ENCODE measurements around the gene RBBP4.
"Not testable (repeated sequence)": the region's sequence is repeated elsewhere in the genome, so short reads cannot be mapped to it uniquely, and the experiment has no call there.

The RBBP4 gene

GRCh38 chr1:32650752-32651460 is at the start of gene RBBP4:
Gene RBBP4, plus strand, starts transcription at chr1:32651208. Its CDS starts 99 bp downstream, at chr1:32651307.
- in situ Hi-C loops (cut with HindIII; ENCODE audit: low sequenced_read_pairs) = no loop called here

- in situ Hi-C loops (cut with HindIII; ENCODE audit: low sequenced_read_pairs) = no loop called here
Observed at GRCh38 chr1:32605711-32606424, 45.1 kb upstream of the RBBP4 start.

GRCh38 chr1:32606565-32607371 is 44.2 kb upstream of the RBBP4 start:
- in situ Hi-C loops (cut with HindIII; ENCODE audit: low sequenced_read_pairs) = no loop called here

GRCh38 chr1:32609180-32609579 is 41.8 kb upstream of the RBBP4 start:
- in situ Hi-C loops (cut with HindIII; ENCODE audit: low sequenced_read_pairs) = no loop called here

GRCh38 chr1:32611859-32612188 is 39.2 kb upstream of the RBBP4 start:
- in situ Hi-C loops (cut with HindIII; ENCODE audit: low sequenced_read_pairs) = no loop called here

- in situ Hi-C loops (cut with HindIII; ENCODE audit: low sequenced_read_pairs) = no loop called here
Observed at GRCh38 chr1:32612189-32612881, 38.7 kb upstream of the RBBP4 start.

GRCh38 chr1:32613472-32613871 is 37.5 kb upstream of the RBBP4 start:
- in situ Hi-C loops (cut with HindIII; ENCODE audit: low sequenced_read_pairs) = no loop called here

- in situ Hi-C loops (cut with HindIII; ENCODE audit: low sequenced_read_pairs) = no loop called here
Observed at GRCh38 chr1:32618673-32619221, 32.3 kb upstream of the RBBP4 start.

GRCh38 chr1:32619701-32620485 is 31.1 kb upstream of the RBBP4 start:
- in situ Hi-C loops (cut with HindIII; ENCODE audit: low sequenced_read_pairs) = no loop called here

- in situ Hi-C loops (cut with HindIII; ENCODE audit: low sequenced_read_pairs) = no loop called here
Observed at GRCh38 chr1:32622205-32622604, 28.8 kb upstream of the RBBP4 start.

- in situ Hi-C loops (cut with HindIII; ENCODE audit: low sequenced_read_pairs) = no loop called here
Observed at GRCh38 chr1:32622806-32623681, 28.0 kb upstream of the RBBP4 start.

- in situ Hi-C loops (cut with HindIII; ENCODE audit: low sequenced_read_pairs) = no loop called here
Observed at GRCh38 chr1:32623775-32624174, 27.2 kb upstream of the RBBP4 start.

- in situ Hi-C loops (cut with HindIII; ENCODE audit: low sequenced_read_pairs) = no loop called here
Observed at GRCh38 chr1:32626176-32626575, 24.8 kb upstream of the RBBP4 start.

GRCh38 chr1:32627596-32628162 is 23.3 kb upstream of the RBBP4 start:
- in situ Hi-C loops (cut with HindIII; ENCODE audit: low sequenced_read_pairs) = no loop called here

GRCh38 chr1:32630173-32630572 is 20.8 kb upstream of the RBBP4 start:
- in situ Hi-C loops (cut with HindIII; ENCODE audit: low sequenced_read_pairs) = not testable (repeated sequence)

GRCh38 chr1:32632829-32633228 is 18.2 kb upstream of the RBBP4 start:
- in situ Hi-C loops (cut with HindIII; ENCODE audit: low sequenced_read_pairs) = no loop called here

GRCh38 chr1:32635508-32636277 is 15.3 kb upstream of the RBBP4 start:
- in situ Hi-C loops (cut with HindIII; ENCODE audit: low sequenced_read_pairs) = no loop called here
